Epithelial cell of proximal tubule (primary cell): Measurements from ENCODE around the gene NEGR1. TPM values are rescaled to one million over a fixed set of nuclear protein-coding genes. Genes with fewer than 3 reads are reported as not detected.

Experiments used
- DNase-seq: peaks from one replicate; pipeline ENCODE4 v3.0.0-alpha.2; 2011; ENCODE audit warnings: low read depth
- H3K4me3 ChIP-seq: 2 replicates; pipeline ENCODE4 v1.5.1; 2011; ENCODE audit warnings: low read depth, mild to moderate bottlenecking, low read length
- CTCF ChIP-seq: conservative IDR thresholded peaks from 2 replicates; pipeline ENCODE4 v1.5.1; 2012; ENCODE audit warnings: low read depth, mild to moderate bottlenecking, low read length
- total RNA-seq: library from RNA; depleted of rRNA; stranded (reverse); fragments of >200 nt; gene quantifications from 2 replicates; pipeline ENCODE4 v1.2.3, GENCODE V29; 2015

NEGR1 gene
- total RNA-seq, 1 donor from 2014 or later, result 3.1 TPM

- peak; percentile 23 for DNase-seq
- TF ChIP-seq CTCF, result no peak
- H3K4me3 ChIP-seq, result no peak overlapping the region
Measured at GRCh38 chr1:71861022-71861421, 421.3 kb downstream of the NEGR1 start.

GRCh38 chr1:71859806-71860205, 422.5 kb downstream of the NEGR1 start:
- H3K4me3 ChIP-seq, result no peak overlapping the region
- DNase-seq, result no peak

GRCh38 chr1:71857862-71858261, 424.5 kb downstream of the NEGR1 start:
- no peak for DNase-seq
- no peak for TF ChIP-seq CTCF
- H3K4me3 ChIP-seq, result no peak overlapping the region

More at GRCh38 chr1:71859806-71860205, 422.5 kb downstream of the NEGR1 start:
- no peak for TF ChIP-seq CTCF

GRCh38 chr1:71853360-71853759, 429.0 kb downstream of the NEGR1 start:
- DNase-seq, result no peak
- no peak overlapping the region for H3K4me3 ChIP-seq
- TF ChIP-seq CTCF, result no peak

- no peak for TF ChIP-seq CTCF
- DNase-seq, result no peak
- no peak overlapping the region for H3K4me3 ChIP-seq
Measured at GRCh38 chr1:71850936-71851335, 431.4 kb downstream of the NEGR1 start.

GRCh38 chr1:71850515-71850914, 431.8 kb downstream of the NEGR1 start:
- no peak for DNase-seq
- no peak overlapping the region for H3K4me3 ChIP-seq
- no peak for TF ChIP-seq CTCF

GRCh38 chr1:71843012-71843411, 439.3 kb downstream of the NEGR1 start:
- no peak for DNase-seq
- no peak for TF ChIP-seq CTCF
- no peak overlapping the region for H3K4me3 ChIP-seq
